Superior temporal gyrus (tissue), 1 donor: ENCODE measurements around the gene DEFB112.

ENCODE experiments used
- DNase-seq: peaks from one replicate; pipeline ENCODE4 v3.0.0-alpha.2; 2016; ENCODE audit errors: extremely low spot score

DEFB112 gene

GRCh38 chr6:49995278-49995677 lies 54.5 kb downstream of the DEFB112 start:
- DNase-seq = no peak
